NCI-H82 (cell line): Measurements from ENCODE around the gene DDX17.

Experiments
- DNase-seq: peaks from one replicate; lab custom pipeline; 2025; lab: John Stamatoyannopoulos, UW

Gene DDX17

GRCh38 chr22:38465673-38466490 is 40.2 kb downstream of the DDX17 start:
- peak; percentile 43 for DNase-seq

- no peak for DNase-seq
Measured at GRCh38 chr22:38464992-38465672, 41.0 kb downstream of the DDX17 start.

GRCh38 chr22:38462960-38463784 is 42.9 kb downstream of the DDX17 start:
- DNase-seq, result no peak

- DNase-seq, result peak; percentile 87
Measured at GRCh38 chr22:38461414-38462081, 44.6 kb downstream of the DDX17 start.

GRCh38 chr22:38461057-38461413 is 45.1 kb downstream of the DDX17 start:
- no peak for DNase-seq

- DNase-seq, result no peak
Measured at GRCh38 chr22:38460426-38460840, 45.7 kb downstream of the DDX17 start.

- no peak for DNase-seq
Measured at GRCh38 chr22:38456841-38457699, 49.0 kb downstream of the DDX17 start.

GRCh38 chr22:38456272-38456835 is 49.8 kb downstream of the DDX17 start:
- no peak for DNase-seq

- peak; percentile 67 for DNase-seq
Measured at GRCh38 chr22:38455530-38456271, 50.4 kb downstream of the DDX17 start.

- no peak for DNase-seq
Measured at GRCh38 chr22:38455076-38455529, 51.0 kb downstream of the DDX17 start, which contains the start of gene KCNJ4. Gene KCNJ4 (minus strand): TSS chr22:38455199. CDS start chr22:38428132, 27,067 bp downstream.

GRCh38 chr22:38454353-38455075 is 51.6 kb downstream of the DDX17 start:
- DNase-seq, result no peak

GRCh38 chr22:38453996-38454352 is 52.1 kb downstream of the DDX17 start:
- DNase-seq, result no peak

GRCh38 chr22:38453066-38453672 is 52.9 kb downstream of the DDX17 start:
- no peak for DNase-seq

- DNase-seq, result no peak
Measured at GRCh38 chr22:38452373-38453065, 53.6 kb downstream of the DDX17 start.

- no peak for DNase-seq
Measured at GRCh38 chr22:38451864-38452263, 54.2 kb downstream of the DDX17 start.

GRCh38 chr22:38451404-38451803 is 54.7 kb downstream of the DDX17 start:
- no peak for DNase-seq

GRCh38 chr22:38450234-38450797 is 55.8 kb downstream of the DDX17 start:
- DNase-seq, result no peak

GRCh38 chr22:38449776-38450175 is 56.3 kb downstream of the DDX17 start:
- no peak for DNase-seq
